ENCODE measurements around the gene ARL16. TPM values are rescaled to one million over a fixed set of nuclear protein-coding genes. Genes with fewer than 3 reads are reported as not detected.

ARL16 gene
- total RNA-seq, 1 experiment from 2014 or later, result 49.8 TPM

GRCh38 chr17:81693509-81694210 lies 10.1 kb upstream of the ARL16 start:
- no peaks in the 10 kb centered on the region for H3K9me3 Mint-ChIP-seq (ENCODE audit: unreplicated experiment)
- TF ChIP-seq, protein P1, sequence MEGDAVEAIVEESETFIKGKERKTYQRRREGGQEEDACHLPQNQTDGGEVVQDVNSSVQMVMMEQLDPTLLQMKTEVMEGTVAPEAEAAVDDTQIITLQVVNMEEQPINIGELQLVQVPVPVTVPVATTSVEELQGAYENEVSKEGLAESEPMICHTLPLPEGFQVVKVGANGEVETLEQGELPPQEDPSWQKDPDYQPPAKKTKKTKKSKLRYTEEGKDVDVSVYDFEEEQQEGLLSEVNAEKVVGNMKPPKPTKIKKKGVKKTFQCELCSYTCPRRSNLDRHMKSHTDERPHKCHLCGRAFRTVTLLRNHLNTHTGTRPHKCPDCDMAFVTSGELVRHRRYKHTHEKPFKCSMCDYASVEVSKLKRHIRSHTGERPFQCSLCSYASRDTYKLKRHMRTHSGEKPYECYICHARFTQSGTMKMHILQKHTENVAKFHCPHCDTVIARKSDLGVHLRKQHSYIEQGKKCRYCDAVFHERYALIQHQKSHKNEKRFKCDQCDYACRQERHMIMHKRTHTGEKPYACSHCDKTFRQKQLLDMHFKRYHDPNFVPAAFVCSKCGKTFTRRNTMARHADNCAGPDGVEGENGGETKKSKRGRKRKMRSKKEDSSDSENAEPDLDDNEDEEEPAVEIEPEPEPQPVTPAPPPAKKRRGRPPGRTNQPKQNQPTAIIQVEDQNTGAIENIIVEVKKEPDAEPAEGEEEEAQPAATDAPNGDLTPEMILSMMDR (IDR thresholded peaks at IDR 0.05; ENCODE audit: insufficient read depth in 1 of 2, low read depth in 1 of 2, low read length in 1 of 2, severe bottlenecking in 1 of 2, unreplicated experiment in 1 of 2), result peak in 1 of 2 experiments; percentile 25
- Histone ChIP-seq H3K36me3 (ENCODE audit: control insufficient read depth, insufficient read depth, low read length) (peaks cover 7% of the 10 kb centered on the region), H3K9me3 (no peaks in the 10 kb centered on the region), H3K27me3 (replicated peaks; ENCODE audit: control insufficient read depth, insufficient read depth, low read length) (no peaks in the 10 kb centered on the region), H3K4me3 (ENCODE audit: low read depth, low read length) (no peak overlapping the region), H3K4me1 (no peaks in the 10 kb centered on the region)
- H3K27ac Mint-ChIP-seq (ENCODE audit: unreplicated experiment), result no peak overlapping the region
- intact Hi-C loops (cut with micrococcal nuclease; ENCODE audit: unreplicated experiment), result no loop called here
- H3K36me3 Mint-ChIP-seq (ENCODE audit: insufficient read depth, unreplicated experiment), result peaks cover 84% of the 10 kb centered on the region
- peak; percentile 36 to 44 for DNase-seq
- no peak overlapping the region for H3K4me3 Mint-ChIP-seq (ENCODE audit: unreplicated experiment)
- no peaks in the 10 kb centered on the region for H3K27me3 Mint-ChIP-seq (ENCODE audit: insufficient read depth, unreplicated experiment)
- BruUV-seq (replicated peaks), result no TSS peak
- ChIA-PET POLR2A (no interaction called here), CTCF (interaction anchor here (0.6 to 1.3 kb wide), 2 partner anchors 9 to 62 kb away, joined by 3 to 5 read pairs; no protein-coding TSS in a partner anchor)
- H3K4me1 Mint-ChIP-seq (ENCODE audit: low read depth, unreplicated experiment), result no peaks in the 10 kb centered on the region

DNA sequence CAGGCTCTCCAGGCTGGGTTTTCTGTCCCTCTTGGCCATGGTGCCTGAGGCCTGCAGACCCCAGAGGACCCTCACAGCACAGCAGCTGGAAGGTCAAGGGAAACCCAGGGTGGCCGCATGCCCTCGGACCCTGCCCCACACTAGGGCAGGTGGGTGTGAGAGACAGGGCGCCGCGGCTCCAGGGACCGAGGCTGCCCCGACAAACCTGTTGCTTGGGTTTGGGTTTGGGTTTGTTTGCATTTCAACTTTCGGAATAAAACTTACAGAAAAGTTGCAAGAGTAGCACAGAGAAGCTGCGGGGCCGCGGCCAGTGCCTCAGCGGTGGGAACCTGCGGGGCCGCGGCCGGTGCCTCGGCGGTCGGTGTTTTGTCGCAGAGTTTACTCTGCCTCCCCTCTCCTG lies 8.0 kb upstream of the ARL16 start:
- H3K4me1 Mint-ChIP-seq (ENCODE audit: low read depth, unreplicated experiment), result no peaks in the 10 kb centered on the region
- no peaks in the 10 kb centered on the region for H3K4me1 ChIP-seq
- H3K36me3 ChIP-seq (ENCODE audit: control insufficient read depth, insufficient read depth, low read length), result peaks cover 7% of the 10 kb centered on the region
- H3K4me3 Mint-ChIP-seq (ENCODE audit: unreplicated experiment), result no peak overlapping the region
- CTCF ChIA-PET, result interaction anchor here (0.6 kb wide), 1 partner anchor 43 kb away, joined by 3 read pairs; no protein-coding TSS in a partner anchor
- no peak for DNase-seq
- H3K27me3 Mint-ChIP-seq (ENCODE audit: insufficient read depth, unreplicated experiment), result no peaks in the 10 kb centered on the region
- H3K27me3 ChIP-seq (replicated peaks; ENCODE audit: control insufficient read depth, insufficient read depth, low read length), result no peaks in the 10 kb centered on the region
- no peaks in the 10 kb centered on the region for H3K9me3 Mint-ChIP-seq (ENCODE audit: unreplicated experiment)
- H3K9me3 ChIP-seq, result no peaks in the 10 kb centered on the region
- H3K27ac Mint-ChIP-seq (ENCODE audit: unreplicated experiment), result no peak overlapping the region
- peaks cover 80% of the 10 kb centered on the region for H3K36me3 Mint-ChIP-seq (ENCODE audit: insufficient read depth, unreplicated experiment)
- intact Hi-C loops (cut with micrococcal nuclease; ENCODE audit: unreplicated experiment), result no loop called here
- TF ChIP-seq, protein P1 (IDR thresholded peaks at IDR 0.05; ENCODE audit: insufficient read depth in 1 of 2, low read depth in 1 of 2, low read length in 1 of 2, severe bottlenecking in 1 of 2, unreplicated experiment in 1 of 2), result no peak
- no peak overlapping the region for H3K4me3 ChIP-seq (ENCODE audit: low read depth, low read length)
- POLR2A ChIA-PET, result no interaction called here
- BruUV-seq (replicated peaks), result no TSS peak

- H3K36me3 Mint-ChIP-seq (ENCODE audit: insufficient read depth, unreplicated experiment), result peaks cover 78% of the 10 kb centered on the region
- intact Hi-C loops (cut with micrococcal nuclease; ENCODE audit: unreplicated experiment), result no loop called here
- H3K9me3 Mint-ChIP-seq (ENCODE audit: unreplicated experiment), result no peaks in the 10 kb centered on the region
- CTCF ChIA-PET, result no interaction called here
- H3K4me3 ChIP-seq (ENCODE audit: low read depth, low read length), result no peak overlapping the region
- BruUV-seq (replicated peaks), result no TSS peak
- no peaks in the 10 kb centered on the region for H3K27me3 ChIP-seq (replicated peaks; ENCODE audit: control insufficient read depth, insufficient read depth, low read length)
- no peaks in the 10 kb centered on the region for H3K27me3 Mint-ChIP-seq (ENCODE audit: insufficient read depth, unreplicated experiment)
- no peaks in the 10 kb centered on the region for H3K9me3 ChIP-seq
- no peaks in the 10 kb centered on the region for H3K4me1 Mint-ChIP-seq (ENCODE audit: low read depth, unreplicated experiment)
- no peaks in the 10 kb centered on the region for H3K4me1 ChIP-seq
- TF ChIP-seq, protein P1 (IDR thresholded peaks at IDR 0.05; ENCODE audit: insufficient read depth in 1 of 2, low read depth in 1 of 2, low read length in 1 of 2, severe bottlenecking in 1 of 2, unreplicated experiment in 1 of 2), result no peak
- POLR2A ChIA-PET, result no interaction called here
- peaks cover 7% of the 10 kb centered on the region for H3K36me3 ChIP-seq (ENCODE audit: control insufficient read depth, insufficient read depth, low read length)
- no peak for DNase-seq
- H3K27ac Mint-ChIP-seq (ENCODE audit: unreplicated experiment), result no peak overlapping the region
- no peak overlapping the region for H3K4me3 Mint-ChIP-seq (ENCODE audit: unreplicated experiment)
These were observed 7.6 kb upstream of the ARL16 start for GRCh38 chr17:81691196-81691595.
